Neuron (in vitro differentiated cells): Measurements from ENCODE around the gene GUCY2C.
"Not testable (repeated sequence)": the region's sequence is repeated elsewhere in the genome, so short reads cannot be mapped to it uniquely, and the experiment has no call there.

Experiments
- H2AFZ ChIP-seq: one replicate; pipeline ENCODE4 v1.6.1; 2013; ENCODE audit warnings: low read depth, mild to moderate bottlenecking, inconsistent platforms, low read length, moderate library complexity
- H3K27me3 ChIP-seq: one replicate; pipeline ENCODE4 v1.6.1; 2013; ENCODE audit warnings: low read length; ENCODE audit not compliant: insufficient read depth
- H3K36me3 ChIP-seq: one replicate; pipeline ENCODE4 v1.6.1; 2013; ENCODE audit warnings: low read length; ENCODE audit not compliant: insufficient read depth
- H3K4me1 ChIP-seq: one replicate; pipeline ENCODE4 v1.6.1; 2013; ENCODE audit warnings: low read length; ENCODE audit not compliant: insufficient read depth
- H3K4me3 ChIP-seq: 2 replicates; pipeline ENCODE4 v1.5.1; 2013; ENCODE audit warnings: mild to moderate bottlenecking, low read length, moderate library complexity
- H3K9me3 ChIP-seq: one replicate; pipeline ENCODE4 v1.6.1; 2013; ENCODE audit warnings: low read length

The GUCY2C gene

DNA sequence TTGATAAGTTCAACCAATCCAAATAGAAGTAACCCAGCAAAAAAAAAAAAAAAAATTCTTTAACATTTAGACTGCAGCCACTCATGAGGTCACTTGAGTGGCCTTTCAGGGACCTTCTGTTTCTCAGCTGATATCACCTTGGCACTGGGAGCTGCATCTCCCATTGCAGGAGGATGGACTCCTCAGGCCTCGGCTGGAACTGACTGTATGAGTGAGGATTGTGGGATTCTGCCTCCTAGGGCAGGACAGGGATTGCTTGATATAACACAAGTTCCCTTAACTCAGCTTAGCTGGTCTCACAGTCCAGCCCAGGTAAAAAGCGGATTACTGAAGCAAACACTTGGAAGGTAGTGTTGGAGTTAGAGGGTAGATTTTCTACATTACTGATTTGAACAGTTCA is 3.5 kb upstream of the GUCY2C start:
- no peak overlapping the region for H3K4me3 ChIP-seq
- no peaks in the 10 kb centered on the region for H3K36me3 ChIP-seq
- H3K9me3 ChIP-seq: no peaks in the 10 kb centered on the region
- H3K4me1 ChIP-seq: no peaks in the 10 kb centered on the region
- H2AFZ ChIP-seq: no peak overlapping the region
- no peaks in the 10 kb centered on the region for H3K27me3 ChIP-seq

GRCh38 chr12:14698555-14698954 is 2.2 kb upstream of the GUCY2C start:
- no peaks in the 10 kb centered on the region for H3K4me1 ChIP-seq

GRCh38 chr12:14695715-14696141 is 671 bp downstream of the GUCY2C start:
- Histone ChIP-seq H3K27me3 (no peaks in the 10 kb centered on the region), H2AFZ (no peak overlapping the region), H3K4me1 (no peaks in the 10 kb centered on the region), H3K36me3 (no peaks in the 10 kb centered on the region), H3K4me3 (no peak overlapping the region), H3K9me3 (no peaks in the 10 kb centered on the region)

More at GRCh38 chr12:14698555-14698954, 2.2 kb upstream of the GUCY2C start:
- Histone ChIP-seq H3K4me3 (no peak overlapping the region), H3K36me3 (no peaks in the 10 kb centered on the region), H3K9me3 (no peaks in the 10 kb centered on the region), H3K27me3 (no peaks in the 10 kb centered on the region), H2AFZ (no peak overlapping the region)

DNA sequence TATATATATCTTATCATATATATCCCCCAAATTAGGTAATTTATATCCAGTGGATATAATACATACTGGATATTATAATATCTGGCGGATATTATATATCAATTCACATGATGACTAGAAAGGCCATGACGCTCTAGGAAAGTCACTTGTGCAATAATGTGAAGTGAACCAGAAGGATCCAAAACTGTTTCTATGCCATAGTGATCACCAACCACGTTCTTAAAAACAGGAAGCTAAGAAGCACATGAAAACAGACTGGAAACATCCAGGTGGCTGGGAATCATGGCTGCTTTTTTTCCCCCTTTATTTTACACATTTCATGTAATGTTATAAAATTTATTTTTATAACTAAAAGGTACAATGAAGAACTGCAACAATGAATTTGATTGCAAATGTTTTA is 1.4 kb downstream of the GUCY2C start:
- Histone ChIP-seq H2AFZ (no peak overlapping the region), H3K4me1 (no peaks in the 10 kb centered on the region), H3K4me3 (no peak overlapping the region)

DNA sequence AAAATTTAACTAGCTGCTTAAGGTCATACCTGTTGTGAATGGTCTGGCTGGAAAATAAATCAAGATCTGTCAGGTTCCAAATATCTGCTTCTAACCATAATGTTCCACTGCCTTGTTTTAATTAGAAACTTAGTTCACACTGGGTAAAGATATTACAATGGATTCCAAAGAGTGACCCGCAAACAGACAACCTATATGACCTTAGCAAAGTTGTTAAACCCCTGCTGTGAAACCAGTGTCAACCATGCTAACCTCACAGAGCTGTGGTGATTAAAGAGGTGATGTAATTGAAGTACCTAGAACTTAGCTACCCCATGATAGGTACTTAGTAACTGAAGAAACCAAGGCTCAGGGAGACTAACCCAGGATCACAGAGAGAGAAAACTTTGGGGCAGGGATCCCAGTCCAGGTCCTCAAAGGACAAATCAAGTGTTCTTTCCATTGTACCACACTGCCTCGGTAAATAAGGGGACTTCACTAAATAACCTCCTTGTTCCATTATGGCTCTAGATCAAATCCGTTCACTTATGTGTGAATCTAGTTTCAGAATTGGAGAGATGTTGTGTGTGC is 2.2 kb downstream of the GUCY2C start:
- Histone ChIP-seq H3K27me3 (no peaks in the 10 kb centered on the region), H3K4me1 (no peaks in the 10 kb centered on the region), H3K36me3 (no peaks in the 10 kb centered on the region), H2AFZ (no peak overlapping the region), H3K9me3 (no peaks in the 10 kb centered on the region), H3K4me3 (no peak overlapping the region)

More for the DNA sequence above, 1.4 kb downstream of the GUCY2C start:
- no peaks in the 10 kb centered on the region for H3K27me3 ChIP-seq
- no peaks in the 10 kb centered on the region for H3K9me3 ChIP-seq
- H3K36me3 ChIP-seq: no peaks in the 10 kb centered on the region

DNA sequence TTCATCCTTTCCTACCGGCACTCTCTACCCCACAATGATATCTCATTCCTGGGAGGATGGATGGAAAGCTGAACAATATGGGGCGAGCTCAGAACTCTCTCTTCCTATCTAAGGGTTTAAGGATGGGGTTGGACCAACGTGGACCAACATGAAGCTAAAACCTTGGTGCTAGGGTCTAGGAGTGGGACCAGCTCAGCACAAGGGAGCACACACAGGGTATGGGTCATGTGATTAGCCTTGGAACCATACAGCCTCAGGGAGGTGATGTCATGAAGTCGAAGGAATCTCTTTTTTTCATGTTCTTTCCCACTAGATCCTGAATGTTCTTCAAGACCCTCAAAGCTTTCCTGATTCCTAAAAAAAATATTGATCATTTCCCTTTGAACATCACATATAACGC is 3.3 kb downstream of the GUCY2C start:
- Histone ChIP-seq H3K4me3 (no peak overlapping the region), H3K27me3 (no peaks in the 10 kb centered on the region), H3K36me3 (no peaks in the 10 kb centered on the region), H2AFZ (no peak overlapping the region), H3K9me3 (no peaks in the 10 kb centered on the region), H3K4me1 (no peaks in the 10 kb centered on the region)

- no peaks in the 10 kb centered on the region for H3K9me3 ChIP-seq
- peaks cover 2% of the 10 kb centered on the region for H3K27me3 ChIP-seq
- H2AFZ ChIP-seq: no peak overlapping the region
- no peaks in the 10 kb centered on the region for H3K36me3 ChIP-seq
- no peaks in the 10 kb centered on the region for H3K4me1 ChIP-seq
- H3K4me3 ChIP-seq: no peak overlapping the region
Observed at GRCh38 chr12:14691560-14691959, 4.8 kb downstream of the GUCY2C start.

- Histone ChIP-seq H3K36me3 (no peaks in the 10 kb centered on the region), H3K4me3 (no peak overlapping the region), H2AFZ (no peak overlapping the region), H3K4me1 (no peaks in the 10 kb centered on the region), H3K9me3 (no peaks in the 10 kb centered on the region), H3K27me3 (peaks cover 2% of the 10 kb centered on the region)
Observed at GRCh38 chr12:14689996-14690395, 6.4 kb downstream of the GUCY2C start.

DNA sequence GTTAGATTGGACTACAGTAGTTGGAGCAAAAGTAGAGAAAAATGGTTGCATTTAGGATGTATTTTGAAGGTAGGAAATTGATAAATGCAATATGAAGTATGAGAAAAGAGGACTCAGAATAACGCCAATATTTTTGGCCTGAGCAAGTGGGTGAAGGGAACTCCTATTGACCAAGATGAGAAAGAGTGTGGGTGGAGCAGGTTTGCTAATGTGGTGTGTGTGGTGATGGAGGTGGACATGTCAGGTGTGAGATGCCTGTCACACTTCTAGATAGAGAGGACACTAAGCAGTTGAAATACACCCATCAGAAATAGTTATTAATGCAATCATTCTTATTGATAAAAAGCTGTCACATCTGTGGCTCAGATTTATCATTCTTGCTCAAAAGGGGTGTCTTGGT is 7.3 kb downstream of the GUCY2C start:
- Histone ChIP-seq H3K4me1 (no peaks in the 10 kb centered on the region), H2AFZ (no peak overlapping the region), H3K9me3 (no peaks in the 10 kb centered on the region), H3K36me3 (no peaks in the 10 kb centered on the region), H3K4me3 (no peak overlapping the region), H3K27me3 (peaks cover 2% of the 10 kb centered on the region)

DNA sequence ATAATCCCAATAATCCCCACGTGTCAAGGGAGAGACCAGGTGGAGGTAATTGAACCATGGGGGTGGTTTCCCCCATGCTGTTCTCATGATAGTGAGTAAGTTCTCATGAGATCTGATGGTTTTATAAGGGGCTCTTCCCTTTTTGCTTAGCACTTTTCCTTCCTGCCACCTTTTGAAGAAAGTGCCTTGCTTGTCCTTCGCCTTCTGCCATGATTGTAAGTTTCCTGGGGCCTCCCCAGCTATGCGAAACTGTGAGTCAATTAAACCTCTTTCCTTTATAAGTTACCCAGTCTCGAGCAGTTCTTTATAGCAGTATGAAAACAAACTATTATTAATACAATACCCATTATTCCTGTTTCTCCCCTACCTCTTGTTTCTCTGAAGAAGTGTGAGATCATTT is 14.2 kb downstream of the GUCY2C start:
- not testable (repeated sequence) for H3K36me3 ChIP-seq, H2AFZ ChIP-seq, H3K4me3 ChIP-seq, H3K27me3 ChIP-seq, H3K4me1 ChIP-seq, H3K9me3 ChIP-seq

- no peaks in the 10 kb centered on the region for H3K4me1 ChIP-seq
- H3K9me3 ChIP-seq: no peaks in the 10 kb centered on the region
- peaks cover 4% of the 10 kb centered on the region for H3K27me3 ChIP-seq
- H2AFZ ChIP-seq: no peak overlapping the region
- H3K4me3 ChIP-seq: no peak overlapping the region
- no peaks in the 10 kb centered on the region for H3K36me3 ChIP-seq
Observed at GRCh38 chr12:14681625-14682024, 14.8 kb downstream of the GUCY2C start.

- no peaks in the 10 kb centered on the region for H3K4me1 ChIP-seq
- H3K9me3 ChIP-seq: no peaks in the 10 kb centered on the region
- no peaks in the 10 kb centered on the region for H3K36me3 ChIP-seq
- no peak overlapping the region for H3K4me3 ChIP-seq
- H2AFZ ChIP-seq: no peak overlapping the region
- peaks cover 4% of the 10 kb centered on the region for H3K27me3 ChIP-seq
Observed at GRCh38 chr12:14681190-14681589, 15.2 kb downstream of the GUCY2C start.

DNA sequence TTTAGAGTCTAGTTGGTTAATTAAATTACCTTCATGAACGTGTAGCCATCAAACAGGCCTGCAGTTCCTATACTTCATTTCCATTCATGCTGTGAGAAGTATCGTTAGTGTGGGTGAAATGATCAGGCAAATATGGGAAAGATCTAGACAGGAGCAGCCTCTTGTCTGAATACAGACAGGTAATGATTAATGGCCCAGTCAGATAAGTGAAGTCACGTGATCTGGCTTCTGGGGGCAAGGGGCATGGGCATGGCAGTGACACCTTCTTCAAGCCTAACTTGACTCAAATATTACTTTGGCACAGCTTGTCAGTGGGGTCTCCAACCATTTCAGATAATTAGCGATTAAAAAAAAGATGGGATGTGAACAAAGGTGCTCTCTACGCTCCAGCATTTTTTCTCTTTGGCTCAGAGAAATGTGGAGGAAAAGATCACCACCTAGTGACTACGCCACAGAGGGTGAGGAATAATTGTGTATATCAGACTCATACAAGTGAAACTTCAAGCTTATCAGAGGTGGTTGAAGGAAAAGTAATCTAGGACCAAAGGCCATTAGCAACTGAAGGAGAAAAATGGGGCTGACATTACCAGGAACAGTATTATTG is 17.8 kb downstream of the GUCY2C start:
- Histone ChIP-seq H2AFZ (no peak overlapping the region), H3K9me3 (no peaks in the 10 kb centered on the region), H3K27me3 (peaks cover 2% of the 10 kb centered on the region), H3K4me3 (no peak overlapping the region), H3K36me3 (no peaks in the 10 kb centered on the region), H3K4me1 (no peaks in the 10 kb centered on the region)

GRCh38 chr12:14668591-14668990 is 27.8 kb downstream of the GUCY2C start:
- Histone ChIP-seq H3K36me3 (no peaks in the 10 kb centered on the region), H3K27me3 (peaks cover 2% of the 10 kb centered on the region), H3K4me1 (no peaks in the 10 kb centered on the region), H3K4me3 (no peak overlapping the region), H2AFZ (no peak overlapping the region), H3K9me3 (no peaks in the 10 kb centered on the region)
